Retina (tissue), 1 donor: ENCODE results near the gene AMIGO1.

Experiments used
- DNase-seq: peaks from one replicate; pipeline ENCODE4 v3.0.0-alpha.2; 2016

AMIGO1 gene

DNA sequence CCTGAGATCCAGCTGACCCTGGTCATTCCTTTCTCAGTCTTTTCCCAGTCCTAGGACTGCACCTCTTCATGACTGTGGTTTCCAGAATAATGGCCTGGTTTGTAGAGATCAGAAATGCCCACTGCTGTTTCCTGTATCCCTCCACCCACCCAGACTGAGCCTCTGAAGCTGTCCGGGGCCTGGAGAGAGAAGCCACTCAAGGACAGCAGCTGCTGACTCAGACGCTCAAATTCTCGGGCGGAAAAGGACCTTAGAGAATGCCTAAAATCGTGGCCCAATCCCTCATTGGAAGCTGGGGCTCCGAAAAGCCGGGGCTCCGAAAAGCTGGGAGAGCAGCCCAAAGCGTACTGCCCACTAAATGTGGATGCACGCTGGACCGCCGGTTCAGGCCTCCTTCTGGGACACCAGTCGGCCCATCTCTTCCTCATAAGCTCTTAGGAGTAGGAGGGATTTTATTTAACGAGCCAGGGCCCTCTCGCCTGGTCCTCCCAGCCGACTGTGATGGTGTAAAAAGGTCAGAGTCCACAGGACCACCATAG, 22.4 kb upstream of the AMIGO1 start:
- DNase-seq: no peak

DNA sequence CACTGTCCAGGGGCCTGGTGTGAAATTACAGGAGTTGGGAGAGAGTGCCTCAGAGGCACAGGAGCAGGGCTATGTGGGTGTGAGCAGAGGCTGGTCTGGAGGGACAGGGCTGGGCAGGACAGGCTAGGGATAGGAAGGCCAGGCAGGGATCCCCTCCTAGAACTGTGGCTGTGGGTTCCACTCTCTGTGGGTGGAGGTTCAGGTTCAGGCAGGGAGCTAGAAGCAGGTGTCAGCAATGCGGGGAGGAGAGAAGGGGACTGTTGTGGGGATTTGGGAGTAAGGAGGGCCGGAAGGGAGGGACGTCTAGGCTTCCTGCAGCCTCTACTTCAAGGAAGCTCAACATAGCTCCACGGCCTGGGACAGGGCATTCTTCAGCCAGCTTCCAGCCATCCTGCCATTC, 21.9 kb upstream of the AMIGO1 start:
- peak; percentile 29 for DNase-seq

DNA sequence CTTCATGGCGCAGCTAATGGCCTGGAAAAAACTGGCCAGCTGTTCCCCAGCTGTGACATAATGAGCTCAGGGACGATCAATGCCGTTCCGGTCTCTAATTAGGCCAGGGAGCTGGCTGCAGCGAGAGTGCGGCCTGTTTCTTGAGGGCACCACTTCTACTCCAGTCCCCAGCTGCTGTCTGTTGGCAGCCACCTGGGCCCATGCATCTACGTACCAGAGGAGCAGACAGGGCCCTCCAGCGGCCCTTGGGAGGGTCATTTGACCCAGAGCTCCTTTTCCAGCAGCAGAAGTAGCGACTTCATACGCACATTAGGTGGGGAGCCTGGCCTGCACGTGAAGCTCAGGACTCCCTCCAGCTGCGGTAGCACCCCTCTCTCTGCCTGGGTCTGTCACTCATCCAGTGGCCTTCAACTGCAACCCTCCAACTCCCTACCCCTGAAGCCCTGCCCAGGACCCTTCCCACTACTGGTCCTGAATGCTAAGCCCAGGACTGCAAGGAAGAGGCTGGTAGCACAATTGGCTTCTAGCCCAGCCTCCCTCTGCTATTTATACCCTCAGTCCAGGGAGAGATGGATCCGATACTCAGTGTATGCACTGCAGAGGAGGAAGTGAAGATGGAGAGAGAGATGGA, 21.0 kb upstream of the AMIGO1 start:
- no peak for DNase-seq

DNA sequence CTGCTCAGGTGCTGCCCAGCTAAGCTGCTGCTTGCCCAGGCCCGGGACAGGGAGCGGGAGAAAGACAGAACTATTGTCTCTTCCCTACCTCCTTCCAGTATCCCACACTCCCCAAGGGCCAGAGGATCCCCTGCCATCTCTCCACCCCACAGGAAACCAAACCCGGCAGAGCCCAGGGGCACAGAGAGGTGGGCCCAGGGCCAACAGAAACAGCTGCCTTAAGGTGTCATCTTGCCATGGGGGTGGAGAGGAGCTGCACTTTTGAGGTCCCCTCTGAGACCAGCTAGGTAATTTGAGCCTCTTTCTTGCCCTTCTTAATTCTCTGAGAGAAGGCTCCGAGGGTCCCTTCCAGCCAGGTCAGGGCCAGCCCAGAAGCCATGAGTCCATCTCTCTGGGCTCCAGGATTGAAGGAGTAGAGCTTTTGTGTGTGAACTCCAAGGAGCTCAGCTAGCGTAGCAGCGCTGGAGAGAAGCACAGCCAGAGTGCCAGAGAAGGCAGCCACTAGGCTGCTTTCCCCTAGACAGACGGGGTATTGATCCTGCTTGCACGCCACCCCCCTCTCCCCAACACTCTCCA, 20.4 kb upstream of the AMIGO1 start:
- DNase-seq: peak; percentile 92

DNA sequence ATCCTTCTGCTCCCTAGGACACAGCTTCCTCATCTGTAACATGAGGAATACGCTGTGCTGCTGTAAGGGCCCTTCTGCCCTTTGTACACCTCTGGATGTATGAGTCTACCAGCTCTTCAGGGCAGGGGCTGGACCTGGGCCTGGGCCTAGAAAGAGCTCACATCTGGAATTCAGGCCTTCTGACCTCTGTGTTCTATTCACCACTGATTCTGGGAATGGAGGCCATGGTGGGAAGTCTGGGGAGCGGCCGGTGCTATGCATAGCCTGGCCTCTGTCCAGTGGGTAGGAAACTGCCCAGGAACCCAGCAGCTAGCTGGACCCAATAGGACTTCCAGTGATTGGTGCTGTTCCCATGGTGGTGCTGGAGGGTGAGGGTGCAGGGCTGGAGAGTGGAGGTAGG, 19.2 kb upstream of the AMIGO1 start:
- DNase-seq: no peak

DNA sequence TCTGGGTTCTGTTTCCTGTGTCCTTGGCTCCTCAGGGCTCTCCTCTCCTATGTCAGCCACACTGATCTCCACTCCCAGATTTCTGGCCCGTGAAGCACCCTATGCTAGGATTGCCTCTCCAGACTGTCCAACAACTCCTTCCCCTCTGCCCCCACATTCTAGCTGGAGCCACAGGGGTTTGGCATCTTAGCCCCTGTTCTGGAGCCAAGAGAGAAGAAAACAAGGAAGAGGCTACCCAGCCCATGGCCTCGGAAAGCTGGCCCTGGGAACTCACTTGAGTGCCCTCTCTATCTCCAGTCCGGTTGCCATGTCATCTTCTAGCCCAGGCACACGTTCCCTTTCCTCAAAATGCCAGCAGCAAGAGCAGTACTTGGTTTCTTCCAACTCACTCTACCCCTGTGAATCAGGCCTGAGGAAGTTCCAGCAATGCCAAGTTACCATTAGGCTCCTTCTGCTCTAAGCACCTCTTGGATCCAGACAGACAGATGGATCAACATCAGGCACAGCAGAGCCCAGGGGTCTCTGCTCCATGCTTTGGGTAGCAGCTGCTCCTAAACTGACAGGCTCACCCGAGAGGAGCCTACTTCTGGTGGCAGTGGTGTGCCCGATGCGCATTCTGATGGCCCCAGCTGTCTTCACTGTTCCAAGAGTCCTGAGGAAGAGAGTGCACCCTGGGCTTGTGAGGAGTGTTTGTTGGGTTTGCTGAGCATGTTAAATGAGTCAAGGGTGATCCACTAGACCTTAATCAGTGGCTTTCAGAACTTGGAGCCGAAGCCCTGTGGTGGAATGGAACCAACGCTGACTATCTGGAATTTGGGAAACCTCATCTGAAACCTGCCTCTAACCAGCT, 18.5 kb upstream of the AMIGO1 start:
- DNase-seq: no peak

DNA sequence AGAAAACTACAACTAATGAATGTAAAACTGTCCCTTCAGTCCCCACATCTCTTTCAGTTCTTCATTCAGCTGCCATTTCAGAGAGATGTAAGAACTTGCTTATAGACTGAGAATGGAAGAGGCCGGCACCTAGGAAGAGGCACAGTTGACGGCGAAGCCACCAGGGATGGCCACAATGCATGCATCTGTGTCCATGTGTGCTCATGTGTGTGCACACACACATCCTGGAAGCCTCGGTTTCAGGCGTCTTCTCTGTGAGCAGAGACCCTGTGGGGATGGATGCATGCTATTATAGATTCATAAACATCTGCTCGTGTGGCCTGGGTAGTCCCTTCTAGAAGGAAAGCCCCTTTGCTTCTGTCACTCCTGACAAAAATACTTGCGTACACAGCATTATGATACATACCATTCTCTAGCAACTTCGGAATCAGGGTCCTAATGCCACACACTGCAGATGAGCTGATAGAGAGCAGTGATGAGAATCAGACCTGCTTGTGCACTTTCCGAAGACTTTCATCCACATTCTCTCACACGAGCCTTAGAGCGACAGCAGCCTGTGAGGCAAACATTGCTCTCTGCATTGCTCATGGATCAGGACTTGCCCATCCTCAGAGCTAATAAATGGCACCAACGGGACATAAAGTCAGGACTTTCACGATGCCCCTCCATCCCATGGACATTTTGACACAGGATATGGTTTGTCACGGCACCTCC, 17.7 kb upstream of the AMIGO1 start:
- peak; percentile 62 for DNase-seq

DNA sequence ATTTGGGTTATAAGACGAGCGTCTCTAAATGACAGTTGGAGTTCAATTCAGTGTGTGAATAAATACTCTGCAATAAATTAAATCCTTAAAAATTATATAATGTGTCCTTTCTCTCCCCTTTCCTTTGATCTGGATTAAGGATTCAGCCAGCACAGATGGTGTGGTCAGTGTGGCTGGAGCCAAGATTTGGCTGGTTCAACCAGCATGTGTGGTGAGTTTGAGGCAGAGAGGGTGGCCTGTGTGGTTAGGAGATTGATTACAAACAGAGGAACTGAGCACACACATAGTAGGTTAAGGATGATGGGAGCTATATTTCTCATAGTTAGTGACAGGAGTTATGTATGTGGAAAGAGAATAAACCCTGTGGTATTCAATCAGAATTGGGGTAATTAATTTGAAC, 14.2 kb upstream of the AMIGO1 start:
- no peak for DNase-seq

DNA sequence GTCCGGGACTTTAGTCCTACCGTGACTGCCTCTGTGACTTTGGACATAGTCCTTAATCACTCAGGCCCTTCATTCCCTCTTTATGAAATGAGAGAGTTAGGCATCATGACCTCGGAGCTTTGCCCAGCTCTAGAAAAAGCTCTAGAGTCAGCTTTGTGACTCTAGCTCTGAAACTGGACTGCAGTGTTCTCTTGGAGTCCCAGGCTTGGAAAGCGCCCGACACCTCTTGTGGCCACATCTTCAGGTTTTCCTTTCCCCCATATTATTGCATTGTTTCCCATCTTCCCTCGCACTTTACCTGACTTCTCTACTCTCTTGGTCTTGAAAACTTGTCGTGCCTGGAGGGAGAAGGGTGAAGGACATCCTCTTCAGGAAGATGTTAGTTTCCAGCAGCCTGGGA, 12.5 kb upstream of the AMIGO1 start:
- DNase-seq: peak; percentile 9

DNA sequence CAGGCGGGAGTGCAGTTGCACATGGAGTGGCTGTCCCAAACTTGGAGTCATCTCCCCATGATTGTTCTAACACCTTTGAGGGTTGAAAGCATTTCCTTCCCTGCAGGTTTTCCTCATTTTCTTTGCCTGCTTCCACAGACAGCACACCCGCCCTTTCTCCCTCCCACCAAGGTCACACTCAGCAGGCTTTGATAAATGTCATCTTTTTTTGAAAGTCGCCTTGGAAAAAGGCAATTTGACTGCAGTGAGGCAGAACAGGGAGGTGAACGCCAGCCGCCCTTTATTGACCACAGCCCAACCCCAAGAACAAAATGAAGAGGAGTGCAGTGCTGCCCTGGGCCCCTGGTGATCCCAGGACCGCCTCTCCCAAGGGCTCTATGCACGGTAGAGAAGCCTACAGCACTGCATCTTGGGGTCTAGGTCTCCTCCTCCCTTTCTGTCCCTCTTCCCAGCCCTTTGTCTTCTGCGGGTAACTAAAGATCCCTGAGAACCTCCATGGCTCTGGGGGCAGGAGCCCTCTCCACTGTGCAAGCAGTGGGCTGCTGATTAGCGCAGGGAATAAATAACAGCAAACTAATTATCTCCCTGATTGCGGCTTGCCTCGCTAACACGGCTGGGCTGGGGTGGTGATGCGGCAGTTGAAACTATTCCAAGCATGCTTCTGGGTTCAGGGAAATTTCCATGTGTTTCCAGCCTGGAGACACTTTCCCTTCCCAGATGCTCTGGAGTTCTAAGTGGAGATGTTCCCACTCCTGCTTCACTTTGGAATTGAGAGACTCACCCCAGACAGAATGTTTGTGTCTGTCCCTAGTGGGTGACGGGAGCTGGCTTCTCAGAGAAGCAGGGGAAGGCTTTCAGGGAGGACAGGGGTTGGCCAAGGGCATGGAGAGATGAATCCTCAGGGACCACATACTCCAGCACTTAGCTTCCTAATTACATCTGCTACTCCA, 11.8 kb upstream of the AMIGO1 start:
- peak; percentile 44 for DNase-seq

DNA sequence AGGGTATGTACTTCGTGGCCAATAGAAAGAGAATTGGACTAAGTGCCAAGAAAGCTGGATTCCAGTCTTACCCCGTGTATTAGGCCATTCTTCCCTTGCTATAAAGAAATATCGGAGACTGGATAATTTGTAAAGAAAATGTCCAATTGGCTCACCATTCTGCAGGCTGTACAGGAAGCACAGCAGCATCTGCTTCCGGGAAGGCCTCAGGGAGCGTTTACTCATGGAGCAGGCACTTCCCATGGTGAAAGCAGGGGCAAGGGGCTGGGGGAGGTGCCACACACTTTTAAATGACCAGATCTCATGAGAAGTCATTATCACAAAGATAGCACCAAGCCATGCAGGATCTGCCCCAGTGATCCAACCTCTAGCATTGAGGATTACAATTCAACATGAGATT, 7.8 kb upstream of the AMIGO1 start:
- DNase-seq: no peak

DNA sequence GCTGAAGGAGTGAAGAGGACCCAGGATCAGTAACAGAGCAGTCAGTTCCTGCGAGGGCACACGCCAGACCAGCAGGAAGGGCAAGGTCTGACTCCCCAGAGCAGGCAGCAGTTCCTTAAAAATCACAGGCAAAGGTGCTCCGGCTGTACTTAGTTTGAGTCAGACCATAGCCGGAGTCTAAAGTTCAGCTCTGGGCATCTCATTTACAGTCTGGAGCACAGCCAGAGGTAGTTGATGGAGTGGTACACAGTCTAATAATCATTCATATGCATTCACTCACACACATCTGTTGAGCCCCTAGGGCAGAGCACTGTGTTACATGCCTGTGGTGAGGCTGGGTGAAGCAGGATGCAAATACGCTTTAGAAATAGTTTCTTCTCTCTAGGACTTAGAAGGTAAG, 7.3 kb upstream of the AMIGO1 start:
- no peak for DNase-seq

DNA sequence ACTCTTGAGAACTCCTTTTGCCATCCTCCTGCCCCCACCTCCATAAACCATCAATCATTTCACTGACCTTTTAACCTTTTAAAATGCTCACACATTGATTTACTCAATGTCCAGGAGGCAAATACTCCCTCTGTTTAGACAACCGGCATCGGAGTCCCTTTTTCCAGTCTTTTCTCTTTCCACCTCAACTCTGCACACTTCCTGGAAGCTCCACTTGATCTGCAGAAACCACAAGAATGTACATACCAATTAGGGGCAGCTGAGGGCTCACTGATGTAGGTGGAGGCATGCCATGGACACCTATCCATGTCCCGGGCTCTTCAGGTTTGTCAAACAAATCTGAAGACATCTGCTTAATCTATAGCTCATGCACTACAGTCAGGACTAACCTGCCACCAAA, 5.3 kb upstream of the AMIGO1 start:
- no peak for DNase-seq

DNA sequence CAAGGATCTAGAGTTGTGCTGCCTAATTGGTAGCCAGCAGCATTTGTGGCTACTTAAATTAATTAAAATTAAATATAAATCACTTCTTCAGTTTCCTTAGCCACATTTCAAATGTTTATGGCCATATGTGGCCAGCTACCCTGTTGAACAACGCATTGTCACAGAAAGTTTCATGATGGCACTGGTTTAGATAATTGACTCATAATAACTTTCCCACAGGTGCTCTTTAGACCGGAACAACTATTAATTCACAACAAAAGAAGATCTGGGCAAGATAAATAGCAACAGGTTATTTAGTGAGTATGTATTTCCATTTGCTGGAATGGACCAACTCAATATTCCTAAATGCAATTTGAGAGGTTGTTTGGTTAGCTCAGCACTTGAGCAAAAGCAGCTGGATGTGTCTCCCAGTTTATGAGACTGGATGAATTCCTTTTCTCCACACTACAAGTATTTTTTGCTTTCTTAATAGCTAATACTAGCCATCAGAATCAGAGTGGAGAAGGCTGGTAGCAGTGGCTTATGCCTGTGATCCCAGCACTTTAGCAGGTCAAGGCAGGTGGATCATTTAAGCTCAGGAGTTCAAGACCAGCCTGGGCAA, 3.7 kb upstream of the AMIGO1 start:
- no peak for DNase-seq

DNA sequence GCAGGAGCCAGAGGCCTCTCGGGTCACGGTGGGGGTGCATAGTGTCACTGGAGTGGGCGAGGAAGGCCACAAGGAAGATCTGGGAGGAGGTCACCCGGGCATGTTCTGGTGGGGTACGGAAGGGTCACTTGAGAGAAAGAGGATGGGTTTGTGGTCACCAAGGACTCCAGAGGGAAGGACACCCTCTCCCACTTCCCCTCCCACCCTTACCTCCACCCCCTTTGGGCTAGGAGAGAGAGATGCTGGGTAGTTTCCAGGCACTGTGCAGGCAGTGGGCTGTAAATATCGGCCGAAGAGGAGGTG, 703 bp downstream of the AMIGO1 start:
- peak; percentile 28 for DNase-seq

DNA sequence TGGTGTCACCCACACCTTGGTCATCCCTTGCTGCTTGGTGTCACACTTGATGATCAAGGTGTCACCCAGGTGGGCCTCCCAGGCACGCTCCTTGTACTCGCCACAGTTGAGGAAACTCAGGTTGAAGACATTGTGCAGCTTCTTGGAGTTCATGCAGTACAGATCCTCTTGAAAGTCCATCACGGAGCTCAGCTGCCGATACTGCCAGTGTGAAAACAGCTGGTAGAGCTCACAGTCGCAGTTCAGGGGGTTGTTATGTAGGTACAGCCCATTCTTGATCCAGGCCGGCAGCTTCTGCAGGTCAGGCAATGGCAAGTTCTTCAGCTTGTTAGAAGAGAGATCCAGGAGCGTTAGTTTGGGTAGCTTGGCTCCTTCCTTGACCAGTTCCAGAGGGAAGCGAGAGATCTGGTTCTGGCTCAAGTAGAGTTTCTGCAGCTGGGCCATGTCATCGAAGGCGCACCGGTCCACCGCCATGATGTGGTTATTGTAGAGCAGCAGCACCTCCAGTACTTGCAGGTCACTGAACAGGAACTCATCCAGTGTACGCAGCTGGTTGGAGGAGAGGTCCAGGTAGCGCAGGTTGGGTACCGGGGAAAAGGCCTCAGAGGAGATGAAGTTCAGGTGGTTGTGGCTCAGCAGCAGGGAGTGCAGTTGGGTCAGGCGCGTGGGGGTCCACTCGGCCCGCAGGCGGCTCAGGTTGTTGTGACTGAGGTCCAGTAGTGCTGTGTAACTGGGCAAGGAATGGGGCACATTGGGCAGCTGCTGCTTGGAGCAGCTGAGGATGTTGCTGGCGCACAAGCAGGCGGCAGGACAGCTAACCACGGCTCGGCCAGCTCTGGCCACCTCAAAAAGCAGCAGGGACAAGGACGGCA, 1.3 kb downstream of the AMIGO1 start:
- peak; percentile 28 for DNase-seq

DNA sequence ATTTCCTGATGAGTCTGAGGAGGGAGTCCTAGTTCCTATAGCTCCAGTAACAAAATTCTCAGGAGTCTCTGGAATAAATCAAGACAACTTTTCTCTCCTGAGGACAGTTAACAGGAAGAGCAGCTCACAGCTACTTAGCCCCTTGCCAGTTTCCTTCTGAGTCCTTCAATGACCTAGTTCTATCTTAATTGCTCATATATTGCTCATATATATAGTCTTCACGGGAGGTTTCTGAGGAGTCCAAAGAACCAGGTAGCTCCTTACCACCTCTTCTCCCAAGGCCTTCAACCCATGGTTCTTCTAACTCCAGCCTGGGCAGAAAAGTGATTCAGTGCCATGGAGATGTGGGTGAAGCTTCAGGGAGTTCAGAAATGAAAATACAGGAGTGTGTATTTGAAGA, 4.6 kb downstream of the AMIGO1 start:
- no peak for DNase-seq

DNA sequence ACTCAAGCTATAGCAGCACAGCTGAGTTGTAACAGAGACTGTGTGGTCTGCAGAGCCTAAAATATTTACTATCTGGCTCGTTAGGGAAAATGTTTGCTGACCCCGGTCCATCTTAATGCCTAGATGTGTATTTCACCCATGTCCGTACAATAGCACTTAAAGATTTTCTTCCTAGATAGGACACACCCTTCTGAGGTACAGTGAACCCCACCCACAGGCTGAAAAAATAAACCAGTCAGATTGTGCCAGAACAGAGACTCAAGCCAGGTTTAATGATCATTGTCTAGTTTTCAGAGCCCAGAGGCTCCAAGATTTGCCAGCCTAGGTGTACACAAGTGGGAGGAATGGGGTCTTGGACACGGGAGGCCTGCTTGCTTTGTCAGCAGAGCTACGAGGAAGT, 5.6 kb downstream of the AMIGO1 start:
- no peak for DNase-seq

DNA sequence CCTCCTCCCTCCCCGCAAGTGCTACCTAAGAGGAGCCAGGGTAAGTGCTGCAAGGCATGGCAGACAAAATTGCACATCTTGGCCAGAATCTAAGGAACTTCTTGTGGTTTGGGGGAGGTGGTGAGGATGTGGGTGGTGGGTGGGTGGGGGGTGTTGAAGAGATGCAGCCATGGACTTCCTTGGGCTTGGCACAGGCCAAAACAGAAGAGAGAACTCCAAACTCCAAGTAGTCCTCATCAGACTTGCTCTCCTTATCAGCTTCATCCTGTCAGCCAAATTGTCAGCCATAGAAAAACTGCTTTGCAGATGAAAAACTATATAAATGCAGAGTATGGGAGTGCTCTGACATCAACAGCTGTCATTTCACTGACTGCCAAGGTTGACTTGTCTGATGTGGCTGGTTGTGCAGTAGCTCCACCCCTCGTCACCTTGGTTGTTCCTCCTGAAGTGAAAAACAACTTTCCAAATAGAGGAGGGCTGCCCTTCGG, 7.1 kb downstream of the AMIGO1 start:
- no peak for DNase-seq

DNA sequence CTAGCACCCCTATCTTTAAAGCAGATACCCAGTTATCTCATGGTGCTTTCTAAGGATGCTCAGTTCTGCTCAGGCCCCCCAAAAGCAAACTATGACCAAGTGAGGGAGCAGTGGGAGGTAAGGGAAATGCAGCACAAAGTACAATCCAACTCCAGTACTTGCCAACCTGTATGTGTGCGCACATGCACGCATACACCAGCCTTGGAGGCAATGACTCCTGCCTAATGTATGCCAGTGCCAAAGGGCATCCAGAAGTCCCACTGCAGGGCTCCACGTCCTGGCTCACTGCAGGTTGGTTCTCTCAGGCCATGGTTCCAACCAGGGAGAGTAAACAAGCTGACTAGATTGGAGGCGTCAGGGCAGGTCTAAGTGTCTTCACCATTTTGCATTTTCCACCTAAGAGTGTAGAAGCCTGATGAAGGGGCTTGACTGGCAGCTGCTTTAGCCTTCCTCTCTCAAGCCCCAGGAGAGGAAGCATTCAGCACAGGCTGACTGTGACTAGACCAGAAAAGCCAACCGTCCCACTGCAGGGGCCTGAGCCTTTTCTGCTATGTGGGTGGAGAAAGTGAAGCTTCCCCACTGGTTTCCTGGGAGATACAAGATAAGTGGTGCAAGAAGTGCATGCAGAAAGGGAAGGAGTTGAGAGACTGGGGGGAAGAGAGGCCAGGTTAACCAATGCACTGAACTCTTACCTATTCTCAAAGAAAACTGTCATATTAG, 7.7 kb downstream of the AMIGO1 start:
- DNase-seq: peak; percentile 12
